GM18951 (cell line): ENCODE measurements around the gene ENO1.

Source experiments
- POLR2A ChIP-seq: IDR thresholded peaks from 4 replicates; pipeline ENCODE4 v1.6.1; 2011; ENCODE audit warnings: mild to moderate bottlenecking; ENCODE audit not compliant: insufficient read length, insufficient read depth; ENCODE audit errors: extremely low read depth
- in situ Hi-C: fragments of 300-500 bp; cut with MboI; formaldehyde crosslinking; loops from one replicate; pipeline ENCODE4 v1.12.0; 2022; ENCODE audit warnings: low sequenced_read_pairs, mixed read lengths, inconsistent platforms; ENCODE audit not compliant: unreplicated experiment

The ENO1 gene

DNA sequence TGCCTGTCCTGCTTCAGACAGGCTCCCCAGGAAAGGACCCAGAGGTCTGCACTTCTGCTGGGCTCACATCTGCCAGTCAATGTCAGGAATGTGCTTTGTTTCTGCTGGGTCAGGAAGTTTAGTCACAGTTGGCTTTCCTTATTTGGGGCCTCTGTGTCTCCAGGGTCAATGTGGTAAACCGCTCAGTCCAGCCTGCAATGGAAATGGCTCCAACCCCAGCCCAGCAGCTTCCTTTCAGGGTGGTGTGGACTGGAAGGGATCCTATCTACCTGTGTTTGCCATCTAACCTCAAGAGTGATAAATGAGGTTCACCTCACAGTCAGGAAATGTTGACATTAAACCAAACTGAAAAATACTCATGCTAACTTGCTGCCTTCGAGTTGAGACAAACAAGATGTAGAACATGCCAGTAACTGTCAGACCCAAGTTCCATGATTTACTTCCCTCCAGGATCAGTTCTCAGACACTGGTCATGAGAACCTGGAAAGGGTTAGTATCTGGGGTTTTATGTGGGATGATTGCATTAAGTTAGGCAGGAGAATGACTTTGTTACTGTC lies 20.3 kb downstream of the ENO1 start:
- TF ChIP-seq POLR2A, result no peak
- in situ Hi-C loops, result no loop called here

DNA sequence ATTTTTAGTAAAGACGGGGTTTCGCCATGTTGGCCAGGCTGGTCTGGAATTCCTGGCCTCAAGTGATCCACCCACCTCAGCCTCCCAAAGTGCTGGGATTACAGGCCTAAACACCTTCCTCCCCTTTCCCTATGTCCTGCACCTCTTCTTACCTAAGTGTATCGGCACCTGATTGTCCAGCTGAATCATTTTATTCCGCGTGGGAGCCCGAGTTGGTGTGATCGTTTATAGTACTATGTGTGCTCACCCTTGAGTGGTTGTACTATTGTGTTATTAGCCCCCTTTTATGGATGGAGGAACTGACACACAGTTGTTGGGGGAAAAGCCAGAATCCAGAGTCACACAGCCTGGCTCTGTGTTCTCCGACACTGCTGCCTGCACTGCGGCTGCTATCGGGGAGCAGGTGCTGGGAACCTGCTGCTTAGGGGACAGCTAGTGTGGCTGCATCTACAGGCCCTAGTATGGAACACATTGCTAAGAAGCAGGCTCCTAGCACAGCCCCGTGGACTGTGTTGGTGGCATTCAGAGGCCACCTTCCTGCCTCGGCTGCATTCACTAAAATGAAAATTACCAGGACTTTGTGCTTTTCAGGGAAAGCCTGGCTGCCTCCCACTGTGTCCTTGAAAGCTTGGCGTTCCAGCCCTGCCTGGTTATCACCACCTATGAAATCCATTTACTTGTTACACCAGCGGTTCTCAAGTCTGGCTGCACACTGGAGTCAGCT lies 21.6 kb downstream of the ENO1 start:
- no peak for TF ChIP-seq POLR2A
- in situ Hi-C loops, result no loop called here

DNA sequence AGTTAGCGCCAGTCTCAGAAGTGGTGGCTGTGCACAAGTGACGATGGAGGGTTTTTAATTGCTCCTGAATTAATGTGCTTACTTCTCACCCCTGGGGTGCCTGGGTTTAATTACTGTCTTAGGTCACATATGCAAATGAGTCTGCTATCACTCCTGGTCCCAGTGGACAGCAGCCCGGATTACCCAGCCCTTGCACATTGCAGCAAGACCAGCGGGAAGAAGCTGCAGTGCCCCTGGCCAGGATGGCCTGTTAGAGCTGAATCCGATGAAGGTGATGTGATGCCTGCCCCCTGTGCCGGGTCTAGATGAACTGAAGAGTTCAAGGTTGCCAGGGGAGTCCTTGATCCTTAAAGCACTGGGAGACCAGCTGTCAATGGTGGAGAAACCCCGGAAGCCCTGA lies 24.2 kb downstream of the ENO1 start:
- no peak for TF ChIP-seq POLR2A
- in situ Hi-C loops, result no loop called here

GRCh38 chr1:8851060-8851459 lies 27.4 kb downstream of the ENO1 start:
- no peak for TF ChIP-seq POLR2A
- in situ Hi-C loops, result no loop called here

DNA sequence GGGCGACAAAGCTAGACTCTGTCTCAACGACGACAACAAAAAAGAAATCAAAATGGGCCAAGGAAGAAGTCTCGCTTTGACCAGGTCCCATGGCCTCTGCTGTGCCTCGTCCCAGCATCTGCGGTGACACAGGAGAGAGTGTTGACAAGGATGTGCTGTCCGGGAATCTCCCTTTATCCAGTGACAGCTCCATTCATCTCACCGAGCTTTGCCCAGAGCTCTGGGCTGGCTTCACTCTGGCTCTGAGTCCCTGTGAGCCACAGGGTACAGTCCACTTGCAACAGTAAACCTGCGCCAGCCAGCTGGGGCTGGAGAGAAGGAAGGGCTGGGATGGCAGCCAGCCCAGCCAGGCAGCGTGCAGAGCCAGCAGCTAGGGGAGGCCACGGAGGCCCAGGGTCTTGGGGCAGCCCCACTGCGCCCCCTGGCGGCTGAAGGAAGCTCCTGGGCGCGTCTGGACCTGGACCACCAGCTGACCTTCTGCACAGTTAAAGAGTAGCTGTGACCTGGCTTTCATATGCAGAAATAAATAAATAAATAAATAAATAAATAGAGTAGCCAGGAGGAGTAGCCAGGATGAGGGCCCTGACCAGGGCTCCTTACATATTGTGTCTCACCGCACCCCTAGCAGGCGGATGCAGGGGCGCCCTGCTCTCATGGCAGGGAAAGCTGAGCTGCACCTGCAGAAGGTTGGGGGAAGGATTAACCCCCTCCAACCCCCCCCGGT lies 29.7 kb downstream of the ENO1 start:
- in situ Hi-C loops, result loop anchor here (25.0 kb wide), 1 partner anchor 837 kb away; no protein-coding TSS in a partner anchor
- TF ChIP-seq POLR2A, result no peak

DNA sequence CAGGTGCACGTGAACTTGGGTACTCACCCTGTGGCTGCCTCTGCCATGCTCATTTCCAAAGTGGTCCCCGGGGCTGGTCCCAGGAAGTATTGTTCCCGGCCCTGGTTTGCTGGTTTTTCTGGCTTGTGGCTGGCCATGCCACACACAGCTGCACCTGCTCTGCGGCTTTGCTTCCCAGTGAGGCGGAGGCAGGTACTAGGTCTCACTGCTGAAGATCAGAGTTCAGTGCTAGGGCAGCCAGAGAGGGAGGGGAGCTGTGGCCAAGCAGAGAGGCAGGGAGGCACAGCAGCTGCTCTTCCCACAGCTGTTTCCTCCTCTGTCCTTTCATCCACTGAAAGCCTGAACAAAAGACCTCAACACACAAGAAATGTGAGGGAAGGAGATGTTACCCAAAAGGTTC lies 30.5 kb downstream of the ENO1 start:
- in situ Hi-C loops, result loop anchor here (25.0 kb wide), 1 partner anchor 836 kb away; no protein-coding TSS in a partner anchor
- TF ChIP-seq POLR2A, result no peak

GRCh38 chr1:8846263-8846662 lies 32.2 kb downstream of the ENO1 start:
- in situ Hi-C loops, result loop anchor here (25.0 kb wide), 1 partner anchor 834 kb away; no protein-coding TSS in a partner anchor
- TF ChIP-seq POLR2A, result no peak

GRCh38 chr1:8845104-8846097 lies 33.1 kb downstream of the ENO1 start:
- TF ChIP-seq POLR2A, result no peak
- in situ Hi-C loops, result loop anchor here (25.0 kb wide), 1 partner anchor 833 kb away; no protein-coding TSS in a partner anchor

DNA sequence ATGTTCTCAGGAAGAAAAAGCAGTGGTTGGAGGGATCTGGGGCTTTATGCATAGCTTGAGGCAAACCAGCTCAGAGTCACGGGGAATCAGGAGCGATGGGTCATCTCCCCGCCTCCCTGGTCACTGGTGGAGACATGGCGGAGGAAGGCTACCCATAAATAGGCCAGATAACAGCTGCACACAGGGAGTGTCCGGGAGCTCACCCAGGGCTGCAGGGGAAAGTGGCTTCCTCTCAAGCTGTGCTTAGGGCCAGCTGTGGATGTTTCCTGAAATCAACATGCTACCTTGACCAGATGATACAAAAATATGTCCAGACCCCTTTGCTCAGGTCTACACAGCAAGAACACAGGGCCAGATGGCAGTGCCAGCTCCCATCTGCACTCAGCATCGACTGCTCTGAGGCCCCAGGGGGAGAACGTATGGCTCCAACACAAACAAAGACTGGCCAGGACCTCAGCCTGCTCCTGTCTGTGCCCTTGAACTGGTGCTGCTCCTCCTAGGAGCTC lies 33.9 kb downstream of the ENO1 start:
- in situ Hi-C loops, result loop anchor here (25.0 kb wide), 1 partner anchor 832 kb away; no protein-coding TSS in a partner anchor
- TF ChIP-seq POLR2A, result no peak

GRCh38 chr1:8841395-8841794 lies 37.1 kb downstream of the ENO1 start:
- in situ Hi-C loops, result loop anchor here (25.0 kb wide), 1 partner anchor 829 kb away; no protein-coding TSS in a partner anchor
- no peak for TF ChIP-seq POLR2A

DNA sequence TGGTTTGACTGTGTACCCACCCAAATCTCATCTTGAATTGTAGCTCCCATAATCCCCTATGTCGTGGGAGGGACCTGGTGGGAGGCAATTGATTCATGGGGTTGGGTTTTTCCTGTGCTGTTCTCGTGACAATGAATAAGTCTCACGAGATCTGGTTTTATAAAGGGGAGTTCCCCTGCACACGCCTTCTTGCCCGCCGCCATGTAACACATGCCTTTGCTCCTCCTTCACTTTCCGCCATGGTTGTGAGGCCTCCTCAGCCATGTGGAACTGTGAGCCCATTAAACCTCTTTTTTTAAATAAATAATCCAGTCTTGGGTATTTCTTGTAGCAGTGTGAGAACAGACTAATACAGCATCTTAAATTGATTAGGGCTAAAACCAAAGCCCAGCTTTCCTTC lies 38.5 kb downstream of the ENO1 start:
- TF ChIP-seq POLR2A, result no peak
- in situ Hi-C loops, result loop anchor here (25.0 kb wide), 1 partner anchor 828 kb away; no protein-coding TSS in a partner anchor
